ENCODE data around the gene PARP8. TPM values are rescaled to one million over a fixed set of nuclear protein-coding genes. Genes with fewer than 3 reads are reported as not detected.

The PARP8 gene
- total RNA-seq, 4 donors from 2014 or later, result 6.5 to 25.2 (median 12.3) TPM

- DNase-seq, result no peak
- H3K36me3 ChIP-seq, result no peaks in the 10 kb centered on the region
These were observed 53.7 kb downstream of the PARP8 start for GRCh38 chr5:50720061-50720710.

GRCh38 chr5:50722223-50722622 is 55.8 kb downstream of the PARP8 start:
- 31 to 47% methylated on average over 4 of the region's 4 CpGs for WGBS, 2 donors
- TF ChIP-seq, protein P1, sequence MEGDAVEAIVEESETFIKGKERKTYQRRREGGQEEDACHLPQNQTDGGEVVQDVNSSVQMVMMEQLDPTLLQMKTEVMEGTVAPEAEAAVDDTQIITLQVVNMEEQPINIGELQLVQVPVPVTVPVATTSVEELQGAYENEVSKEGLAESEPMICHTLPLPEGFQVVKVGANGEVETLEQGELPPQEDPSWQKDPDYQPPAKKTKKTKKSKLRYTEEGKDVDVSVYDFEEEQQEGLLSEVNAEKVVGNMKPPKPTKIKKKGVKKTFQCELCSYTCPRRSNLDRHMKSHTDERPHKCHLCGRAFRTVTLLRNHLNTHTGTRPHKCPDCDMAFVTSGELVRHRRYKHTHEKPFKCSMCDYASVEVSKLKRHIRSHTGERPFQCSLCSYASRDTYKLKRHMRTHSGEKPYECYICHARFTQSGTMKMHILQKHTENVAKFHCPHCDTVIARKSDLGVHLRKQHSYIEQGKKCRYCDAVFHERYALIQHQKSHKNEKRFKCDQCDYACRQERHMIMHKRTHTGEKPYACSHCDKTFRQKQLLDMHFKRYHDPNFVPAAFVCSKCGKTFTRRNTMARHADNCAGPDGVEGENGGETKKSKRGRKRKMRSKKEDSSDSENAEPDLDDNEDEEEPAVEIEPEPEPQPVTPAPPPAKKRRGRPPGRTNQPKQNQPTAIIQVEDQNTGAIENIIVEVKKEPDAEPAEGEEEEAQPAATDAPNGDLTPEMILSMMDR (IDR thresholded peaks at IDR 0.05), result no peak
- no peak for TF ChIP-seq POLR2A (IDR thresholded peaks at IDR 0.05)
- Histone ChIP-seq H3K4me1 (peaks cover 0 to 50% (median 7%) of the 10 kb centered on the region in 3 donors), H3K36me3 (no peaks in the 10 kb centered on the region), H3K9me3 (no peaks in the 10 kb centered on the region), H3K27me3 (no peaks in the 10 kb centered on the region), H3K27ac (no peak overlapping the region), H3K4me3 (no peak overlapping the region)
- no peak for DNase-seq
- intact Hi-C loops (cut with DNase I), result no loop called here

More at GRCh38 chr5:50720061-50720710, 53.7 kb downstream of the PARP8 start:
- H3K9me3 ChIP-seq, result no peaks in the 10 kb centered on the region
- no peak overlapping the region for H3K27ac ChIP-seq
- peaks cover 0 to 39% (median 0%) of the 10 kb centered on the region in 3 donors for H3K4me1 ChIP-seq
- no peak overlapping the region for H3K4me3 ChIP-seq
- TF ChIP-seq POLR2A (IDR thresholded peaks at IDR 0.05), result no peak
- TF ChIP-seq, protein P1 (IDR thresholded peaks at IDR 0.05), result no peak
- intact Hi-C loops (cut with DNase I), result no loop called here
- 38 to 44% methylated on average over 4 of the region's 4 CpGs for WGBS, 2 donors
- H3K27me3 ChIP-seq, result no peaks in the 10 kb centered on the region

DNA sequence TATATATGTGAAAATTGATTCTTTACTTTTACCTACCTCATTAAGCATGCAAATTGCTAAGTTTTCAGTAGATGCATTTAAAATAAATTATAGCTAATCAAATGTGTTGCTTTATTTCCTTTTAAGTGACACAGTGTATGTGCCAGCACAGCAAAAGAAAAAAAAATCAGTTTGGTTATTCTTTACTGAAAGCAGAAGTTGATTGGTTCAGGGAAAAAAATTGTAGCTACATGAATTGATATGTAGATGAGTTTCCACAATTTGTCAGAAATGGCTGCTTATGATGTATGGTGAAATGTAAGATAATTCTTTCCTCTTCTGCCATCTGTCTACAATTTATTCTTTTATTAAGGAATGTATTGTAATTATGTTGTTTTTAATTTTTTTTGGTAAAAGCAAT is 57.8 kb downstream of the PARP8 start:
- no peaks in the 10 kb centered on the region for H3K9me3 ChIP-seq
- intact Hi-C loops (cut with DNase I), result no loop called here
- no peak for DNase-seq

DNA sequence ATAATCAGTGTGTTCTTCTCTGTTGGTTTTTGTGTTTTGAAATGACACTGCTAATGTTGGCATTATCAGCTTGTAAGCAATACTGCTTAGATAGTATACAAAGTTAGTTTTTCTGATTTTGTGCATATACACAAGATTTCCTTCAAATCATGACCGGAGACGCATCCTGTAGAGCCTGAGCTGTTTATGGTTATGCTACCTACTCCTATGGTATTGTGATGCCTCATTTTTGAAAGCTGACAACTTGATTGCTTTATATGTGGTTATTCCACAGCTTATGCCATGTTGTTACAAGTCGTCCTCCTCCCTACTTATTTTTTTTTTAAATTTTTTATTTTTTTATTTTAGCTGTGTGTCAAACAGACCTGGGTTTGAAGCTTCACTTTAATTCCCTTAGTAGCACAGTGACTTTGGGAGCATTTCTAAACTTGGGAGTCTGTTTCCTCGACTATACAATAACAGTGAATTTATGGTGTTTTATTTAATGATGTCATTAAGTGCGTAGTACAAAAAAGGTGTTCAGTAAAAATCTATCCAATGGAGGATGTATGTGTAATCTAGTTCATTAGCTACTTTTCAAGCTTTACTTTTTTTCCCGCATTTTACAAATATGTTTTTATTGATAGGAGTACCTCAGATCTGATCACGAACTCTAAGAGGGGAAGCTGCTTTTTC is 59.5 kb downstream of the PARP8 start:
- Histone ChIP-seq H3K36me3 (no peaks in the 10 kb centered on the region), H3K27me3 (no peaks in the 10 kb centered on the region), H3K4me3 (no peak overlapping the region), H3K4me1 (peaks cover 0 to 40% (median 7%) of the 10 kb centered on the region in 3 donors), H3K27ac (no peak overlapping the region), H3K9me3 (no peaks in the 10 kb centered on the region)
- DNase-seq, result no peak
- WGBS, 2 donors, result 87 to 89% methylated on average over 7 of the region's 7 CpGs
- TF ChIP-seq POLR2A (IDR thresholded peaks at IDR 0.05), result no peak
- intact Hi-C loops (cut with DNase I), result no loop called here

More for the DNA sequence above, 57.8 kb downstream of the PARP8 start:
- Histone ChIP-seq H3K4me3 (no peak overlapping the region), H3K36me3 (no peaks in the 10 kb centered on the region), H3K27me3 (no peaks in the 10 kb centered on the region), H3K4me1 (peaks cover 0 to 52% (median 7%) of the 10 kb centered on the region in 3 donors), H3K27ac (no peak overlapping the region)
- TF ChIP-seq, protein P1 (IDR thresholded peaks at IDR 0.05), result no peak
- no peak for TF ChIP-seq POLR2A (IDR thresholded peaks at IDR 0.05)

DNA sequence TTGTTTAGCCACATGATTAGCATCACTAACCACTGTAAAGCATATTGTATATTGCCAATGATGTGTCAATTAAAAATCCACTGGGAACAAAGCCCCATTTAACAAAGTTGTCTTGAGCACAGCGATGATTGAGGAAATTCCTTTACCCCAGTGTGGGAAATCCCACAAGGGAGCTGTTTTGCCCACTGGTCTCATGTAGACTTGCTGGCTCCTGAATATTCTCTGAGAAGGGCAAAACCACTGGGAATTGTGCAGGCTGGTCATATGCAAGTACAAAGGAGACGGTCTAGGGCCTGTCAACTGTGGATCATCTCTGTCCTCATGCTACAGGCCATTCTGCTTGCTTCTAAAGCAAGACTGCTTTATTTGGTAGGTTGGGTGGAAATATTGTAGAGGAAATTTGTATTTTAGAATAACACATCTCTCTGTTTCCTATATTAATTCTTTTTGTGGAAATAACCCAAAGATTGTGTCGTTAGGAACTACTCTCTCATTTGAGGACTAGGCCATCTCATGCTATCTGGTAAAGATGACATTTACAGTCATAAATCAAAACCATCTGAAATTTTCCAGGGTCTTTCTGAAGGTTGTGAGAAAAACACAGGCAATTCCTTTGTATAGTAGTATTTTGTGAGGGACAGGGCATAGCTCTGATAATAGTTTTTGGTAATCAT is 60.2 kb downstream of the PARP8 start:
- Histone ChIP-seq H3K9me3 (no peaks in the 10 kb centered on the region), H3K4me3 (no peak overlapping the region), H3K27ac (no peak overlapping the region), H3K4me1 (peaks cover 0 to 40% (median 7%) of the 10 kb centered on the region in 3 donors), H3K36me3 (no peaks in the 10 kb centered on the region), H3K27me3 (no peaks in the 10 kb centered on the region)
- DNase-seq, result no peak
- 35 to 57% methylated on average over 3 of the region's 3 CpGs for WGBS, 2 donors
- intact Hi-C loops (cut with DNase I), result no loop called here
- TF ChIP-seq, protein P1 (IDR thresholded peaks at IDR 0.05), result no peak
- TF ChIP-seq POLR2A (IDR thresholded peaks at IDR 0.05), result no peak
